Natural killer cell (primary cell): ENCODE data around the gene PRR7. TPM values are rescaled to one million over a fixed set of nuclear protein-coding genes. Genes with fewer than 3 reads are reported as not detected.
A peak's percentile ranks its signal among the peaks of the same experiment; 100 is the strongest.

ENCODE experiments used
- ATAC-seq, 3 donors: fragments of 150-1000 bp in 2 of 3; fragments of 200-7000 bp in 1 of 3; cut with Tn5 transposase; 1 replicate in 1 of 3; 2 replicates in 2 of 3; pipeline ENCODE4 v1.10.0; 2021; ENCODE audit warnings: mild to moderate bottlenecking in 2 of 3, moderate library complexity in 2 of 3
- DNase-seq, 2 donors: peaks; one replicate each; pipeline versions ENCODE4 v3.0.0 to v3.0.0-alpha.2; 2013 to 2021; ENCODE audit warnings: mixed read lengths in 1 of 2
- H3K27ac ChIP-seq: one replicate; pipeline ENCODE4 v1.5.1; 2013; ENCODE audit warnings: mild to moderate bottlenecking, low read length
- H3K27me3 ChIP-seq: one replicate; pipeline ENCODE4 v1.6.1; 2013; ENCODE audit warnings: low read length; ENCODE audit not compliant: control insufficient read depth, insufficient read depth
- H3K36me3 ChIP-seq: one replicate; pipeline ENCODE4 v1.6.1; 2013; ENCODE audit warnings: low read length; ENCODE audit not compliant: control insufficient read depth, insufficient read depth
- H3K4me1 ChIP-seq: one replicate; pipeline ENCODE4 v1.6.1; 2013; ENCODE audit warnings: low read length; ENCODE audit not compliant: control insufficient read depth, insufficient read depth
- H3K4me3 ChIP-seq: one replicate; pipeline ENCODE4 v1.5.1; 2013; ENCODE audit warnings: low read length
- H3K9me3 ChIP-seq: one replicate; pipeline ENCODE4 v1.6.1; 2013; ENCODE audit warnings: low read length; ENCODE audit not compliant: control insufficient read depth, insufficient read depth
- H3K27ac Mint-ChIP-seq, 2 donors: one replicate each; pipeline ENCODE4 v1.8.0; 2022; ENCODE audit warnings: mild to moderate bottlenecking in 2 of 2, mixed read lengths in 2 of 2, moderate library complexity in 1 of 2
- H3K27me3 Mint-ChIP-seq, 2 donors: one replicate each; pipeline ENCODE4 v1.8.0; 2022; ENCODE audit warnings: low read depth in 2 of 2, mixed read lengths in 2 of 2
- H3K36me3 Mint-ChIP-seq: one replicate; pipeline ENCODE4 v1.8.0; 2022; ENCODE audit warnings: mixed read lengths
- H3K4me1 Mint-ChIP-seq, 2 donors: one replicate each; pipeline ENCODE4 v1.8.0; 2022; ENCODE audit warnings: mixed read lengths in 2 of 2
- H3K4me3 Mint-ChIP-seq: one replicate; pipeline ENCODE4 v1.8.0; 2022; ENCODE audit warnings: mild to moderate bottlenecking, moderate library complexity, mixed read lengths
- H3K9me3 Mint-ChIP-seq, 2 donors: one replicate each; pipeline ENCODE4 v1.8.0; 2022; ENCODE audit warnings: mixed read lengths in 2 of 2
- CTCF ChIP-seq: fragments of 200-600 bp; IDR thresholded peaks from one replicate; pipeline ENCODE4 v1.8.0; 2022; ENCODE audit warnings: antibody characterized with exemption
- WGBS: methylation state at CpG from one replicate; pipeline ENCODE4 v1.1.7; 2013; ENCODE audit warnings: missing lambda C conversion rate; ENCODE audit not compliant: insufficient coverage; 5-methylcytosine and 5-hydroxymethylcytosine counted together
- intact Hi-C: fragments of 100-400 bp; cut with micrococcal nuclease; formaldehyde crosslinking; loops from one replicate; pipeline ENCODE4 v1.14.2; 2022
- total RNA-seq, 4 donors: library from RNA; stranded (reverse); fragments of 120-200 nt in 1 of 4; gene quantifications; one replicate each; pipeline versions ENCODE4 v1.2.3 to v1.2.4, GENCODE V29; 2013 to 2022

Gene PRR7
- total RNA-seq, 3 donors from 2014 or later (not counting 1 experiment from before 2014, with no cell fraction given) = 21.6 to 27.9 (median 23.3) TPM

- H3K27ac Mint-ChIP-seq = peak overlapping the region; percentile 94 to 99
- peak overlapping the region; percentile 58 for H3K4me3 ChIP-seq
- peak overlapping the region; percentile 92 for H3K27ac ChIP-seq
- DNase-seq = peak; percentile 98 to 100
- TF ChIP-seq CTCF = no peak
- no peaks in the 10 kb centered on the region for H3K27me3 ChIP-seq
- H3K9me3 ChIP-seq = no peaks in the 10 kb centered on the region
- H3K9me3 Mint-ChIP-seq = no peaks in the 10 kb centered on the region
- H3K4me1 Mint-ChIP-seq = peaks cover 54 to 64% of the 10 kb centered on the region in 2 donors
- peak overlapping the region; percentile 98 for H3K4me3 Mint-ChIP-seq
- peaks cover 17% of the 10 kb centered on the region for H3K36me3 ChIP-seq
- no peaks in the 10 kb centered on the region for H3K36me3 Mint-ChIP-seq
- H3K4me1 ChIP-seq = peaks cover 52% of the 10 kb centered on the region
- intact Hi-C loops = loop anchor here (1.0 to 2.0 kb wide), 4 partner anchors 14 to 75 kb away; partner anchors contain the start of gene LMAN2
- WGBS = under 1% methylated on average over 52 of the region's 52 CpGs
- peak; percentile 75 to 93 (median 80) for ATAC-seq
- no peaks in the 10 kb centered on the region for H3K27me3 Mint-ChIP-seq
These were observed 20.6 kb upstream of the PRR7 start for GRCh38 chr5:177425801-177426565.

- Histone ChIP-seq H3K27me3 (no peaks in the 10 kb centered on the region), H3K4me3 (peak within 1 kb of the TSS; percentile 71), H3K36me3 (peaks cover 20% of the 10 kb centered on the region), H3K4me1 (peaks cover 59% of the 10 kb centered on the region), H3K27ac (peak within 1 kb of the TSS; percentile 93), H3K9me3 (no peaks in the 10 kb centered on the region)
- Mint-ChIP-seq H3K27me3 (no peaks in the 10 kb centered on the region), H3K27ac (peak within 1 kb of the TSS; percentile 94 to 99), H3K4me1 (peaks cover 61 to 71% of the 10 kb centered on the region in 2 donors), H3K9me3 (no peaks in the 10 kb centered on the region), H3K4me3 (peak within 1 kb of the TSS; percentile 98), H3K36me3 (no peaks in the 10 kb centered on the region)
- intact Hi-C loops = loop anchor here (1.0 to 2.0 kb wide), 4 partner anchors 14 to 76 kb away; partner anchors contain the start of gene LMAN2
- ATAC-seq (peak; percentile 2 to 4 (median 3)), DNase-seq (peak in 1 of 2 donors; percentile 81)
- WGBS = under 1% methylated on average over 82 of the region's 82 CpGs
- no peak for TF ChIP-seq CTCF
These were observed 19.9 kb upstream of the PRR7 start, which contains the start of gene GRK6 for GRCh38 chr5:177426566-177427210. Gene GRK6, plus strand, starts transcription at chr5:177426676. Its CDS starts 170 bp downstream, at chr5:177426846.

GRCh38 chr5:177427211-177427822 is 19.3 kb upstream of the PRR7 start:
- Mint-ChIP-seq H3K36me3 (no peaks in the 10 kb centered on the region), H3K4me1 (peaks cover 67 to 77% of the 10 kb centered on the region in 2 donors), H3K4me3 (peak overlapping the region; percentile 90), H3K27ac (peak overlapping the region; percentile 94 to 99), H3K9me3 (no peaks in the 10 kb centered on the region), H3K27me3 (no peaks in the 10 kb centered on the region)
- Histone ChIP-seq H3K27ac (peak overlapping the region; percentile 93), H3K36me3 (peaks cover 22% of the 10 kb centered on the region), H3K27me3 (no peaks in the 10 kb centered on the region), H3K9me3 (no peaks in the 10 kb centered on the region), H3K4me1 (peaks cover 66% of the 10 kb centered on the region), H3K4me3 (peak overlapping the region; percentile 71)
- DNase-seq = peak in 1 of 2 donors; percentile 39
- intact Hi-C loops = loop anchor here (2.0 kb wide), 1 partner anchor 77 kb away; the partner anchor contains the start of gene LMAN2
- 2% methylated on average over 11 of the region's 11 CpGs for WGBS
- no peak for TF ChIP-seq CTCF
- no peak for ATAC-seq
